BJ (cell line): Measurements from ENCODE around the gene MANF. TPM values are rescaled to one million over a fixed set of nuclear protein-coding genes. Genes with fewer than 3 reads are reported as not detected.

Experiments used
- CTCF ChIA-PET: fragments of 350-600 bp; formaldehyde crosslinking; extraction: SDS; loops from one replicate; lab custom pipeline; 2021; ENCODE audit warnings: antibody characterized with exemption, inconsistent platforms; lab: Yijun Ruan, JAX
- POLR2A ChIA-PET: fragments of 300-600 bp; sonication (Branson Sonifier 250); formaldehyde crosslinking; extraction: SDS; loops from one replicate; lab custom pipeline; 2021; ENCODE audit warnings: antibody characterized with exemption; lab: Charles Lee
- DNase-seq: peaks from one replicate; pipeline ENCODE4 v3.0.0-alpha.2; 2011; ENCODE audit warnings: low read depth
- H3K27me3 ChIP-seq: 2 replicates; pipeline ENCODE4 v1.6.0; 2011; ENCODE audit warnings: low read length; ENCODE audit not compliant: control insufficient read depth, insufficient read depth
- H3K36me3 ChIP-seq: 2 replicates; pipeline ENCODE4 v1.5.1; 2011; ENCODE audit warnings: low read length; ENCODE audit not compliant: control insufficient read depth, insufficient read depth
- H3K4me3 ChIP-seq: 2 replicates; pipeline ENCODE4 v1.5.1; 2011; ENCODE audit warnings: low read depth, mild to moderate bottlenecking, control low read depth, low read length
- polyA plus RNA-seq: library from polyadenylated mRNA; depleted of rRNA; stranded (reverse); fragments of >200 nt; gene quantifications from 2 replicates; pipeline ENCODE4 v1.2.3, GENCODE V29; 2011
- TF ChIP-seq, protein P1 (sequence below): IDR thresholded peaks from 2 replicates; pipeline ENCODE4 v1.5.1; 2011; ENCODE audit warnings: low read depth, mild to moderate bottlenecking, control low read depth, inconsistent platforms, low read length, moderate library complexity; ENCODE audit not compliant: insufficient read depth

The MANF gene
- polyA plus RNA-seq, 1 experiment = 21.5 TPM

DNA sequence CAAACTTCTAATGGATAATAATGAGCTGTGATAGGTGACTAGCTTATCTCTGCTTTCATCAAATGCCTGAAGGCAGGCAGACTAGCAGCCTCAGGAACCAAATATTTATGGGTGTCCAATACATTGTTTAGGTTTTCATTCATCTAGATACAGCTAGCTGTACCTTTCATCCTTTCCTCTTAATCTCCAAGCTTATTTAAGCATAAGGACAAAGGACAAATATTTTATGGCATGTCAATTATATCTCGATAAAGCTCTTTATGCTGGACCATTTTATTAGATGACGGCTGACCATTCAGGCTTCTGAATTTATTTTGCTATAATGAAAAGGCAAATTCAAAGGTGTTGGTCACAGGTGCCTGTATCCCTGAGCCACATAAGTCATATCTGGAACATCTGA is 22.9 kb downstream of the MANF start:
- Histone ChIP-seq H3K4me3 (no peak overlapping the region), H3K36me3 (peaks cover 2% of the 10 kb centered on the region; the same call in 1 of the 2 replicates), H3K27me3 (no peaks in the 10 kb centered on the region)
- TF ChIP-seq, protein P1, sequence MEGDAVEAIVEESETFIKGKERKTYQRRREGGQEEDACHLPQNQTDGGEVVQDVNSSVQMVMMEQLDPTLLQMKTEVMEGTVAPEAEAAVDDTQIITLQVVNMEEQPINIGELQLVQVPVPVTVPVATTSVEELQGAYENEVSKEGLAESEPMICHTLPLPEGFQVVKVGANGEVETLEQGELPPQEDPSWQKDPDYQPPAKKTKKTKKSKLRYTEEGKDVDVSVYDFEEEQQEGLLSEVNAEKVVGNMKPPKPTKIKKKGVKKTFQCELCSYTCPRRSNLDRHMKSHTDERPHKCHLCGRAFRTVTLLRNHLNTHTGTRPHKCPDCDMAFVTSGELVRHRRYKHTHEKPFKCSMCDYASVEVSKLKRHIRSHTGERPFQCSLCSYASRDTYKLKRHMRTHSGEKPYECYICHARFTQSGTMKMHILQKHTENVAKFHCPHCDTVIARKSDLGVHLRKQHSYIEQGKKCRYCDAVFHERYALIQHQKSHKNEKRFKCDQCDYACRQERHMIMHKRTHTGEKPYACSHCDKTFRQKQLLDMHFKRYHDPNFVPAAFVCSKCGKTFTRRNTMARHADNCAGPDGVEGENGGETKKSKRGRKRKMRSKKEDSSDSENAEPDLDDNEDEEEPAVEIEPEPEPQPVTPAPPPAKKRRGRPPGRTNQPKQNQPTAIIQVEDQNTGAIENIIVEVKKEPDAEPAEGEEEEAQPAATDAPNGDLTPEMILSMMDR = no peak
- CTCF ChIA-PET = interaction anchor here (1.1 kb wide), 1 partner anchor 19 kb away, joined by 3 read pairs; no protein-coding TSS in a partner anchor
- DNase-seq = no peak
- POLR2A ChIA-PET = no interaction called here

DNA sequence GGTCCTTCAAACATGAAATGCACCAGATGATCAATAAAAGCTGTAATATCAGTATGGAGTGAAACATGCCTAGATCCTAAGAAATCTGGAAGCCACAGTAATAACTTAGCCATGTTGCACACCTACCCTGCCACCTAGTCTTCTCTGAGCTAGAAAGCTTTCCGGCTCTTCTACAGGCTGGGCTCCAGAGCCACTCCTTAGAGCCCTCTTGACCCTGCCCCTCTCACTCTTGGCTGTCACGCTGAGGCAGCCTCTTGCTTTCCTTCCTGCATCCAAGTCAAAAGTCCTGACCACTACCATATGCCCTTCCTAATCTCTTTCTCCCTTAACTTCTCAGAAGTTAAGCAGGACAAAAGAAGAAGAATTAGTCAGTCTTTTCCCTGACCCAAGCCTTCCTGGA is 23.7 kb downstream of the MANF start:
- ChIA-PET POLR2A (no interaction called here), CTCF (interaction anchor here (0.5 to 0.8 kb wide), 2 partner anchors 10 to 1102 kb away, joined by 3 read pairs; no protein-coding TSS in a partner anchor)
- H3K4me3 ChIP-seq = no peak overlapping the region
- no peak for DNase-seq
- TF ChIP-seq, protein P1 = no peak
- no peaks in the 10 kb centered on the region for H3K27me3 ChIP-seq
- H3K36me3 ChIP-seq = peaks cover 4% of the 10 kb centered on the region

DNA sequence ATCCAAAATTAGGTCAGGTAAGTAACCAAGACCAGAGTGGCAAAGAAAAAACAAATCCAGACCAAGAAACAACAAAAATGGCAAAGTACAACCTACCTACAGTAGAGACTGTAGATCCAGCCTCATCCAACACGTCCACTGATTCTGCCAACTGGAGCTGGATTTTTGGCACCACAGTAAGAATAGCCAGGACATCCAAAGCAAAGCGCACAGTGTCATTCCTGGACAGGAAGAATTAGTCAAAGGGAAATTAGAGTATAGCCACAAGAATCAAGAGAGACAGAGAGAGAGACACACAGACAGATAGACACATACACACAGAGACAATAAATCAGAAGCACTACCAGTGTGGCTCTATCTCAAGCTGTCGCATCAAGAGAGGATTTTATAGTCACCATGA is 37.1 kb downstream of the MANF start:
- ChIA-PET POLR2A (no interaction called here), CTCF (interaction anchor here (0.7 to 4.7 kb wide), 3 partner anchors 12 to 786 kb away, joined by 3 to 17 read pairs (median 3); no protein-coding TSS in a partner anchor)
- Histone ChIP-seq H3K4me3 (no peak overlapping the region), H3K27me3 (no peaks in the 10 kb centered on the region), H3K36me3 (peaks cover 5% of the 10 kb centered on the region)
- DNase-seq = no peak
- TF ChIP-seq, protein P1 = no peak

DNA sequence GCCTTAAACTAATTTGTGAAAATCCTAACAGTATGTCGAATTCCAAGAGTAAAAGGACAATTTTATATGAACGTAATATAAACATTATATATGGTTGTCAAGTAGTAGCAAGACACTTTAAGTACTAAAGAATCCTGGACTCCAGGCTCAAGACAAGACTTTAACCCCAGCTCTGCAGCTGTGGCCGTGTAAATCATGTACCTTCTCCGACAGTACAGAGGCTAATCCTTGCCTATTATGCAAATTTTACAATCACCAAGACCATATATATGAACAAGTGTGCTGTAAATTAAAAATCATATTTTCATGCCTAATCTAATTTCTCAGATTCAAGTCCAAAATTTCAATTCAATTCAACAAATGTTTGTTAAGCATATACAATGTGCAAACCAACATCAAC is 41.8 kb downstream of the MANF start:
- ChIA-PET CTCF (interaction anchor here (0.6 kb wide), 1 partner anchor 19 kb away, joined by 3 read pairs; no protein-coding TSS in a partner anchor), POLR2A (no interaction called here)
- Histone ChIP-seq H3K36me3 (peaks cover 4% of the 10 kb centered on the region; the same call in 1 of the 2 replicates), H3K4me3 (no peak overlapping the region), H3K27me3 (no peaks in the 10 kb centered on the region)
- TF ChIP-seq, protein P1 = no peak
- no peak for DNase-seq

DNA sequence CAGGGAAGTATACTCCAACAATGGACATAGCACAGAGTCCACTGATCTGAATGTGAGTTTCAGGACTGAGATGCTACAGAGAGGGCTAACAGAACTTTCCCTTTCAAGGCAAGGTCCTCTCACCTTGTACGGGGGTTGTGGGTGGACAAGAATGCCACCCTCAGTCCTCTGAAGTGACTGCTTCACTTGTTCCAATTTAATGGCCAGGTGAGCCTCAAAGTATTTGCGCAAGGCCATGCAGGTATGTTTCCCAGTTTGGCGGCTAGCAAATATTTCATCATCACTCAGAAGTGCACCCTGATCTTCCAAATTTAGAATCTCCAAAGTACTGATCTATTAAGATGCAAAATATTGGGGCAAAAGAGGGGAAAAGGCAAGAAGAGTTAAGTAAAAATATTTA is 44.0 kb downstream of the MANF start:
- Histone ChIP-seq H3K27me3 (no peaks in the 10 kb centered on the region), H3K4me3 (no peak overlapping the region), H3K36me3 (peaks cover 4% of the 10 kb centered on the region; the same call in 1 of the 2 replicates)
- DNase-seq = no peak
- TF ChIP-seq, protein P1 = no peak
- ChIA-PET CTCF (no interaction called here), POLR2A (no interaction called here)
